Retinal pigment epithelial cell (primary cell): ENCODE data around the gene TOR2A.
A peak's percentile ranks its signal among the peaks of the same experiment; 100 is the strongest.
"Not testable (repeated sequence)": the region's sequence is repeated elsewhere in the genome, so short reads cannot be mapped to it uniquely, and the experiment has no call there.

Source experiments
- DNase-seq: peaks from one replicate; pipeline ENCODE4 v3.0.0-alpha.2; 2010; ENCODE audit warnings: low read depth
- H3K4me3 ChIP-seq: 2 replicates; pipeline ENCODE4 v1.5.1; 2011; ENCODE audit warnings: mild to moderate bottlenecking, low read length, control low read depth, moderate library complexity
- CTCF ChIP-seq: conservative IDR thresholded peaks from 2 replicates; pipeline ENCODE4 v1.5.1; 2011; ENCODE audit warnings: low read depth, low read length, control low read depth, inconsistent platforms

The TOR2A gene

GRCh38 chr9:127734747-127735529, at the start of gene TOR2A:
TSS of gene TOR2A (minus strand) at chr9:127735294. CDS start at chr9:127735270, 24 bp downstream.
- DNase-seq = peak; percentile 86
- H3K4me3 ChIP-seq = peak within 1 kb of the TSS; percentile 70
- peak; percentile 91 for TF ChIP-seq CTCF

GRCh38 chr9:127783111-127784008, 48.3 kb upstream of the TOR2A start:
- no peak for DNase-seq
- H3K4me3 ChIP-seq = no peak overlapping the region
- TF ChIP-seq CTCF = no peak

GRCh38 chr9:127781806-127782205, 46.7 kb upstream of the TOR2A start:
- DNase-seq = no peak
- TF ChIP-seq CTCF = no peak
- H3K4me3 ChIP-seq = no peak overlapping the region

- H3K4me3 ChIP-seq, DNase-seq: not testable (repeated sequence)
These were observed 45.8 kb upstream of the TOR2A start for GRCh38 chr9:127780909-127781308.

GRCh38 chr9:127780126-127780885, 45.2 kb upstream of the TOR2A start:
- no peak for TF ChIP-seq CTCF
- no peak for DNase-seq
- no peak overlapping the region for H3K4me3 ChIP-seq

GRCh38 chr9:127779136-127779981, 44.3 kb upstream of the TOR2A start:
- no peak for TF ChIP-seq CTCF
- no peak overlapping the region for H3K4me3 ChIP-seq

More at GRCh38 chr9:127779136-127779981, 44.3 kb upstream of the TOR2A start:
- DNase-seq = no peak
